Measurements from ENCODE around the gene MAML2.

Gene MAML2

GRCh38 chr11:96054870-96055705, 287.9 kb downstream of the MAML2 start:
- in situ Hi-C loops (cut with MboI; ENCODE audit: low sequenced_read_pairs): no loop called here

GRCh38 chr11:96052921-96053651, 289.9 kb downstream of the MAML2 start:
- in situ Hi-C loops (cut with MboI; ENCODE audit: low sequenced_read_pairs): no loop called here

- in situ Hi-C loops (cut with MboI; ENCODE audit: low sequenced_read_pairs): no loop called here
These were observed 291.2 kb downstream of the MAML2 start for GRCh38 chr11:96051820-96052219.

GRCh38 chr11:96050435-96051182, 292.4 kb downstream of the MAML2 start:
- in situ Hi-C loops (cut with MboI; ENCODE audit: low sequenced_read_pairs): no loop called here

GRCh38 chr11:96049426-96049825, 293.6 kb downstream of the MAML2 start:
- in situ Hi-C loops (cut with MboI; ENCODE audit: low sequenced_read_pairs): no loop called here

GRCh38 chr11:96045622-96046456, 297.2 kb downstream of the MAML2 start:
- in situ Hi-C loops (cut with MboI; ENCODE audit: low sequenced_read_pairs): no loop called here

- in situ Hi-C loops (cut with MboI; ENCODE audit: low sequenced_read_pairs): no loop called here
These were observed 298.2 kb downstream of the MAML2 start for GRCh38 chr11:96044747-96045146.

GRCh38 chr11:96044311-96044710, 298.7 kb downstream of the MAML2 start:
- in situ Hi-C loops (cut with MboI; ENCODE audit: low sequenced_read_pairs): no loop called here

GRCh38 chr11:96043291-96043690, 299.7 kb downstream of the MAML2 start:
- in situ Hi-C loops (cut with MboI; ENCODE audit: low sequenced_read_pairs): no loop called here

- in situ Hi-C loops (cut with MboI; ENCODE audit: low sequenced_read_pairs): no loop called here
These were observed 304.9 kb downstream of the MAML2 start for GRCh38 chr11:96038046-96038445.

- in situ Hi-C loops (cut with MboI; ENCODE audit: low sequenced_read_pairs): no loop called here
These were observed 305.5 kb downstream of the MAML2 start for GRCh38 chr11:96037405-96037949.

GRCh38 chr11:96036863-96037262, 306.1 kb downstream of the MAML2 start:
- in situ Hi-C loops (cut with MboI; ENCODE audit: low sequenced_read_pairs): no loop called here

GRCh38 chr11:96035740-96036078, 307.3 kb downstream of the MAML2 start:
- in situ Hi-C loops (cut with MboI; ENCODE audit: low sequenced_read_pairs): no loop called here

- in situ Hi-C loops (cut with MboI; ENCODE audit: low sequenced_read_pairs): no loop called here
These were observed 307.8 kb downstream of the MAML2 start for GRCh38 chr11:96035031-96035739.

- in situ Hi-C loops (cut with MboI; ENCODE audit: low sequenced_read_pairs): no loop called here
These were observed 309.4 kb downstream of the MAML2 start for GRCh38 chr11:96033599-96033998.

- in situ Hi-C loops (cut with MboI; ENCODE audit: low sequenced_read_pairs): no loop called here
These were observed 309.9 kb downstream of the MAML2 start for GRCh38 chr11:96033095-96033494.

GRCh38 chr11:96028746-96029145, 314.2 kb downstream of the MAML2 start:
- in situ Hi-C loops (cut with MboI; ENCODE audit: low sequenced_read_pairs): no loop called here

GRCh38 chr11:96027021-96027420, 316.0 kb downstream of the MAML2 start:
- in situ Hi-C loops (cut with MboI; ENCODE audit: low sequenced_read_pairs): no loop called here

- in situ Hi-C loops (cut with MboI; ENCODE audit: low sequenced_read_pairs): no loop called here
These were observed 316.7 kb downstream of the MAML2 start for GRCh38 chr11:96026310-96026709.

GRCh38 chr11:96024666-96025065, 318.3 kb downstream of the MAML2 start:
- in situ Hi-C loops (cut with MboI; ENCODE audit: low sequenced_read_pairs): no loop called here

Data from HL-60/S4 treated with phorbol 12-myristate 13-acetate at 8.2 ng/mL for 4 days and 3 days (cell line).